Activated T-cell treated with anti-CD3 and anti-CD28 coated beads, Interleukin-2, amount 50 U/mL, for 1 hour (primary cell): ENCODE measurements around the gene S1PR3.

Experiments
- DNase-seq: peaks from one replicate; pipeline ENCODE4 v3.0.0-alpha.2; 2020

The S1PR3 gene

DNA sequence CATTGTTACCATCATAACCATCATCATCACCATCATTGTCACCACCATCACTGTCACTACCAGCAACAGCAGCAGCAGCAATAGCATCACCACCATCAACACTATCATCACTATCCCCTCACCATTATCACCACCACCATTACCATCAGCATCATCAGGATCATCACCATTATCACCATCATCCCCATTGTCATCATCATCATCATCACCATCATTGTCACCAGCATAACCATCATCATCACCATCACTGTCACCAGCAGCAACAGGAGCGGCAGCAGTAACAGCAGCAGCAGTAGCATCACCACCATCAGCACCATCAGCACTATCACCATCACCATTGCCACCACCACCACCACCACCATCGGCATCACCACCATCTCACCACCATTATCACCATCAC, 48.4 kb downstream of the S1PR3 start:
- no peak for DNase-seq

DNA sequence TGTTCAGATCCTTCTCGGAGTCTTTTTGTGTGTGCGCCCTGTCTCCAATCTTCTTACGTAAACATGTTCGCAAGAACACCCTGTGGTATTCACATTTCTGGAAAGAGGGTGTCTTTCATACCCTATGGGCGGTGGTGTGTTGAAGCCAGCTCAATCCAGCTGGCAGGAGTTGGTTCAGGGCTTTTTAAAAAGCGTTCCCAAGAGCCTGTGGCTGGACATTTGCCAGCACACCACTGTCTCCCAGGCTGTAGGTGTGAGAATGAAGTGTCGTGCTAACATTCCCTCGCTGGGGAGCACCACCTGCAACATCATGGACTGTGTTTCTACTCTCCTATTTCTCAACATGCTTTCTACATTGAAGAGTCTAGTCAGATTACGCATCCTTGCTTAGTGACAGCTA, 51.7 kb downstream of the S1PR3 start:
- no peak for DNase-seq

DNA sequence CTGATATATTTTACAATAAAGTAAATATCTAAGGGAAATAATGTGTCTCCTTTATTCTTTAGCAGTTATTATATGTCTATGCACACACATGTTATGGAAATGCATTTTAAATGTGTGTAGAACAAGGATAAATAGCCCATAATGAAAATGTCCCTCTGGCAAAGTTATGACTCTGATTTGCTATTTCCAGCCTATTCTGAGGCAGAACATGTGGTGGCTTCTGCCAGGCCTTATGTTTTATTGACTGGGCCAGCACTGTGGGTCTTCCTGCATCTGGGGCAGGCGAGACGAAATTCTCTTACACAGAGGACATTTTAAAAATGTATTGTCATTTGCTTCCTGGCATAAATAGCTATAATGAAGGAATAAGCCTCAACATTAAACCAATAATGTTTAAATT, 52.8 kb downstream of the S1PR3 start:
- no peak for DNase-seq

DNA sequence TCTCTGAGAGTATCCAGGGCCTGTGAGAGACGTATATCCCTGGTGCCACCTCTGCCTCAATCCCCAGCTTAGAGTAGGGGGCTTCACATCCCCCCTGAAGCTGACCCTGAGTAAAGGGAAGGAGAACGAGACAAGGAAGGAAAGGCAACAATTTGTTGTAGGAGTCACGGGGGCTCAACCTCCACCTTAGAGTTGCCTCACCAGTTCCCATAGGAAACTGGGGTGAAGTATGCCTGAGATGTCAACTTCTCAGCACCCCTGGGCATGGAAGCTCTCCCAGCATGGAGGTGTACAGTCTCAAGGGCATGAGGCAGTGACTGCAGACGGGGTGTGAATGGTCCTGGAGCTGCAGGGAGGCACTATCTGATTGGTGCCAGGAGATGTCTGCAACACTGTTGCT, 53.6 kb downstream of the S1PR3 start:
- DNase-seq: no peak

DNA sequence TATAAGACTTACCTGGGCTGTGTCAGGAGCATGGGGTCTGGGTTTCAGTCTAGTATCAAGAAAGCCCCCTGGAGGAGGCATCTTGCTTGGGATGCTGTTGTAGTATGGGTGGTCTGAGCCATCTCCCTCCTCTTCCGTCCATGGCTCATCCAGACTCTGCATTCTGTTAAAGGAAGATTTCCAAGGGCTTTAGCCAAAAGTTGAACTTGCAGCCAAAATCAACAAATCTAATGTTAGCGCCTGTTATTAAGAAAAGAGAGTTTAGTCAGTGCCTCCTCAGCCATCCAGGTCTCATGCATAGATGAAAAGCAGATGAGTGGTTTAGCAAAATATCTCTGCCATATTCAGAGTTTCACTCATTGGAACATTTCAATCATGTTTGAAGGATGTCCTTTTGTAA, 55.6 kb downstream of the S1PR3 start:
- DNase-seq: no peak

DNA sequence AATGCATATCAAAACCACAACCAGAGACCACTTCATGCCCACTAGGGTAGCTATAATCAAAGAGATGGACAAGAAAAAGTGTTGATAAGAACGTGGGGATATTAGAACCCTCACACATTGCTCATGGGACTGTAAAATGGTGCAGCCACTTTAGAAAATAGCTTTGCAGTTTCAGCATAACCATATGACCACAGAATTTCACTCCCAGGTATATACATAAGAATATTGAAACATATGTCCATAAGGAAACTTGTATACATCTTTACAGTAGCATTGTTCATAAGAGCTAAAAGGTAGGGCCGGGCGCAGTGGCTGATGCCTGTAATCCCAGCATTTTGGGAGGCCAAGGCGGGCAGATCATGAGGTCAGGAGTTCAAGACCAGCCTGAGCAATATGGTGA, 56.4 kb downstream of the S1PR3 start:
- DNase-seq: no peak

DNA sequence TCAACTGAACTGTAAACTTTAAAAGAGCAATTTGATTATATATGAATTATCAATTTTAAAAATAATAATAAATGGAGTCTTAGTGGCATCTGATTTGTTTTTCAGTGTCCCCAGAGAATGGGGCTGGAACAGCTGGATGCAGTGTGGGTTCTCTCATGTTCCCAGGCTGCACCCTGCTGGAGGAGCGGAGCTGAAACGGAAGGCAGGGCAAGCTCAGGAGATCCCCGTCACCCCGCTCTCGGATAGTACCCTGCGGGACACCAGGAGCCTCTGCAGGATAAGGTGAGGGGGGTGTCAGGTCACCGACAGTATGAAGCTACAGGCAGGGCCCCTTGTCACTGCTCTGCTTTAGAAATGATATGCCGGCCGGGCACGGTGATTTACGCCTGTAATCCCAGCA, 57.3 kb downstream of the S1PR3 start:
- DNase-seq: no peak

DNA sequence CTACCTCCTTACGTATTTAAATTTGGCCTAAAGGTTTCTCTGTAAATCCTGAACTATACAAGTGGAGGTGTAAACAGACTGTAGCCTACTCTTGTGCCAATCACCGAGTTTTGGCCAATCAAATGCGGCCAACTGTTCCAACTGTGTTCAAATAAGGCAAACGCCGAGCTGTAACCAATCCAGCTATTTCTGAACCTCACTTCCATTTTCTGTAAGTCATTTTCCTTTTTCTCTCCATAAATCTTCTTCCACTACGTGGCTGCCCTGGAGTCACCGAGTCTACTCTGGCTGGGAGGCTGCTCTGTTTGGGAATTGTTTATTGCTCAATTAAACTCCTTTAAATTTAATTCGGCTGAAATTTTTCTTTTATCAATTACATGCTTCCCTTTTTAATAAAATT, 58.4 kb downstream of the S1PR3 start:
- DNase-seq: no peak

DNA sequence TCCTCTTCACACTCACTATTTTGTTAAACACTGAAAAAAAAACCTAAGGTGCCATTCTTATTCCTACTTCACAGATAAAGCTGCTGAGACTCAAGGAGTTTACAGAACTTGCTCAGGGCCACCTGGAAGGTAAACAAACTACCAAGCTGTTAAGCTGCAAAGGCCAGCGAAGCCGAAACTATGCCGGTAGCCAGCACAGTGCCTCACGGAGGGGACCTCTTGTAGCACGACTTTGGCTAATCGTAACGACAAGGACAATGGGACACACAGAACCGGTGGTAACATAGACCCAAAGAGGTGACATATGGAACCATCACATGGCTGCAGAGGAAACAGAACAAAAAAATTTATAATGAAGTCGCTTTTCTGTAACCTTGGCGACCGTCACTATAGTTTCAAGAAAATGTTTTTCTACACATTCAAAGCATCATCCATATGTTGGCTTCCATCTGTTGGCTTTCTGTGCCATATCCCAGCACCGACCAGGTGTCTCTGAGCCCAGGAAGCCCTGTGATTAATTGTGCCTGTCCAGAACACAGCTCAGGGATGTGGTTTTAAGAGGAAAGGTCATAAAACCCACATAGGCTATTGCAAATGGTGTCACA, 60.3 kb downstream of the S1PR3 start:
- DNase-seq: no peak

DNA sequence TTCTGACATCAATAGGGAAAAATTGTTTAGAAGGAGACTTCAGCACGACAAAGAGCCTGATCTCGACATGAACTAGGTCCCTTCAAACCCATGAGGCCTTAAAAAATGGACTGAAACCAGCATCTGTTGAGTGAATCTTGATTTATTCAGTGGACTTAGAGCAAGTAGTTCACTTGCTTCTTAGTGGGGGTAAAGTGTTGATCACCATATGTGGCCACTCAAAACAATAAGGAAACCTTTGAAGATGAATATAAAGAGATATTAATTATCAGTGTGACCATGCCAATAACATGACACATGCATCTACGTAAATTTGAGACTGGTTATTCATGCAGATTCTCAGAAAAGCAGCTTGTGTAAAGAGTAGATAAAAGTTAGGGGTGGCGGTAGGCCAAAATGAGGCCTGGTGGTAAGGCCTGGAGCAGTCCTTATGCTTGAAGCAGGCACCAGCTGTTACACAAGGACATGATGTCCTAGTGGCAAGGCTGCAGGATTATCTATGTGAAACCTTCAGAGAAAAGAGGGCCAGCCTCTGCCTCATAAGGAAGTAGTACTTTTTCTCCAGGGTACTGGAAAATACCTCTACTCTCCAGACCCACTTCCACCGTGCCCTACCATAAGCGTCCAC, 61.3 kb downstream of the S1PR3 start:
- no peak for DNase-seq

DNA sequence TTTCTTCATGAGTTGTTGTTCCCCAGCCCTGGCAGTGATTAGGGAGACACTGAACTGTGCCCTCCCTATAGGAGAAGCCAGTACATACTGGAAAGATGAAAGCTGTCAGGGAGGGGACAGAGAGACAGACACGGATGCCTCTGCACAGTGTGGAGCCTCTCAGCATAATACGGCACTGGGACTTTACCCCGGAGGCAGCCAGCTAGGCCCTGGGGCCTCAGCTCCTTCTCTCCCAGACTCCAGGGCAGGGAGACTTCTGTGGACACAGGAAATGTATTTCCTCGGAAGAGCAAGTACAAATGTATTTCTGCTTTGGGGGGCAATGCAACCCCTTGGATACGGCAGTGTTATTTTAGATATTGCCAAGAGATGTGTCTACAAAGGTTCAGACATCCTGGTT, 62.0 kb downstream of the S1PR3 start:
- no peak for DNase-seq
